SW 1271 (cell line): ENCODE results near the gene TENT4A.

ENCODE experiments used
- DNase-seq, 2 experiments: peaks; one replicate each; lab custom pipeline; 2025; lab: John Stamatoyannopoulos, UW

TENT4A gene

DNA sequence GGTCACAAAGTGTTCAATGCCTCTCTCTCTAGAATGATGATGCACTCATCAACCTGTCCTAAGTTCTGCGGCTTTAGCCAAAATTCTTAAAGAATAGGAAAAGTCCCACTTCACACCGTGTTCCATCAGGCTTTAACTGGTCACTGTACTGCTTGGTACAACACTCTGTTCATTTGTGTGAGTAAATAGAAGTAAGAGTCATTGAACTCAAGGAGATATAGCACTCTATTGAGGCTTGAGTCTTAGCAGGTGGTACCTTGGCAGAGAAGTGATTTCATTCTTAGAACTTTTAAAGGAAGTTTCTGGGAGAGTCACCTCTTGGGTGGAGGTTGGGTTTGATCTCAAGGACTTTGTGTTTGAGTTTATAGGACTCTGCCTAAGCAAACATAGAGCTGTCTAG lies 92.6 kb downstream of the TENT4A start:
- no peak for DNase-seq
